ENCODE data around the gene CASTOR2. TPM values are rescaled to one million over a fixed set of nuclear protein-coding genes. Genes with fewer than 3 reads are reported as not detected.

Gene CASTOR2
- total RNA-seq, 1 donor from 2014 or later = 4.9 TPM

DNA sequence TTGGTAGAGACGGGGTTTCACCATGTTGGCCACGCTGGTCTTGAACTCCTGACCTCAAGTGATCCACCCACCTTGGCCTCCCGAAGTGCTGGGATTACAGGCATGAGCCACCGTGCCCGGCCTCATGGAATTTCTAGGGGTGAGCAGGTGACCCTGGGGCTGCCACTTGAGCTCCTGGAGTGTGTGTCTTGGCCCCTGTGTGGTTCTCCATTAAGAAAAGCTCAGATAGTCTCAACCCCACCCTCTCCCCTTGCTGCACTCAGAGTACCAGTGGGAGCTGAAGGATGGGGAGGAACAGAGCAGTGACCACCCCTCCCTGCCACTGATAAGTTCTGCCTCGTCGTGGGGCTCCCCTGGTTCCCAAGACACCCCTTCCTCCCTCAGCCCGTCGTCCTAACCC lies 63.8 kb downstream of the CASTOR2 start:
- no peaks in the 10 kb centered on the region for H3K27me3 ChIP-seq
- H3K36me3 ChIP-seq = peaks cover 5 to 16% of the 10 kb centered on the region in 2 donors
- no peak overlapping the region for H3K27ac ChIP-seq
- intact Hi-C loops (cut with DNase I) = no loop called here
- TF ChIP-seq, protein P1, sequence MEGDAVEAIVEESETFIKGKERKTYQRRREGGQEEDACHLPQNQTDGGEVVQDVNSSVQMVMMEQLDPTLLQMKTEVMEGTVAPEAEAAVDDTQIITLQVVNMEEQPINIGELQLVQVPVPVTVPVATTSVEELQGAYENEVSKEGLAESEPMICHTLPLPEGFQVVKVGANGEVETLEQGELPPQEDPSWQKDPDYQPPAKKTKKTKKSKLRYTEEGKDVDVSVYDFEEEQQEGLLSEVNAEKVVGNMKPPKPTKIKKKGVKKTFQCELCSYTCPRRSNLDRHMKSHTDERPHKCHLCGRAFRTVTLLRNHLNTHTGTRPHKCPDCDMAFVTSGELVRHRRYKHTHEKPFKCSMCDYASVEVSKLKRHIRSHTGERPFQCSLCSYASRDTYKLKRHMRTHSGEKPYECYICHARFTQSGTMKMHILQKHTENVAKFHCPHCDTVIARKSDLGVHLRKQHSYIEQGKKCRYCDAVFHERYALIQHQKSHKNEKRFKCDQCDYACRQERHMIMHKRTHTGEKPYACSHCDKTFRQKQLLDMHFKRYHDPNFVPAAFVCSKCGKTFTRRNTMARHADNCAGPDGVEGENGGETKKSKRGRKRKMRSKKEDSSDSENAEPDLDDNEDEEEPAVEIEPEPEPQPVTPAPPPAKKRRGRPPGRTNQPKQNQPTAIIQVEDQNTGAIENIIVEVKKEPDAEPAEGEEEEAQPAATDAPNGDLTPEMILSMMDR (IDR thresholded peaks at IDR 0.05) = no peak
- no peak overlapping the region for H3K4me3 ChIP-seq
- DNase-seq (ENCODE audit: low spot score in 2 of 2) = no peak
- no peaks in the 10 kb centered on the region for H3K9me3 ChIP-seq
- no peaks in the 10 kb centered on the region for H3K4me1 ChIP-seq

DNA sequence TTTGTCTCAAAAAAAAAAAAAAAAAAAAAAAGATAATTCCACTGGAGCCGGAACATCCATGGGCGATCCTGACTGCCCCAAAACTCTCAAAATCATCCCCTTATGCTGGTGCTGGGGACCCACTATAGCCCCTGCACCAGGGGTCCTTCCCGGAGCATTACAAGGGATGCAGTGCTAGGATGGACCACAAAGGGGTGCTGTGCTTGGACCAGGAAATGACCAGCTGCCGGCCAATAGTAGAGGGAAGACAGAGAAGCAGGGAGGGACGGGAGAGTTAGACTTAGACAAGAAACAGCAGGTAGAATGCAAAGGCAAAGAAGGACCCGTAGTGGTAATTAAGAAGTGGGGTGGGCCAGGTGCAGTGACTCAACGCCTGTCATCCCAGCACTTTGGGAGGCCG lies 68.6 kb downstream of the CASTOR2 start:
- Histone ChIP-seq H3K36me3 (peaks cover 0 to 3% of the 10 kb centered on the region in 2 donors), H3K9me3 (no peaks in the 10 kb centered on the region), H3K4me1 (no peaks in the 10 kb centered on the region), H3K27me3 (no peaks in the 10 kb centered on the region), H3K27ac (no peak overlapping the region), H3K4me3 (no peak overlapping the region)
- DNase-seq (ENCODE audit: low spot score in 2 of 2) = no peak
- intact Hi-C loops (cut with DNase I) = no loop called here
- TF ChIP-seq, protein P1 (IDR thresholded peaks at IDR 0.05) = no peak

DNA sequence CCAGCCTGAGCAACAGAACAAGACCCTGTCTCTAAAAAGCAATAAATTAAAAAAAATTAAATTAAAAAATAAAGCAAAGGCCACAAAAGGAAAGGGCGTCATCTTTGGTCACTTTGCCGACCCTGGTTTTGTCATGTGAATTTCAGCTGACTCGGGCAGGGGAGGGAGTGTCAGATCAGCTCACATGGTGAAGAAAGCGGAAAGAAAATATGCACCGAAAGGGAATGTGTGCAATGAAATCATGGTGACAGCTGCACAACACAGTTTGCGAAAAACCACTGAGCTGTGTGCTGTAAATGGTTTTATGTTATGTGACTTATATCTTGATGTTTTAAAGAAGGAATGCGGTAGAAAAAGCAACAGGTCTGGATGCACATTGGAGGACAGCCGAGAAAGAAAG lies 69.3 kb downstream of the CASTOR2 start:
- TF ChIP-seq, protein P1 (IDR thresholded peaks at IDR 0.05) = no peak
- H3K4me3 ChIP-seq = no peak overlapping the region
- H3K9me3 ChIP-seq = no peaks in the 10 kb centered on the region
- no peaks in the 10 kb centered on the region for H3K27me3 ChIP-seq
- no peak overlapping the region for H3K27ac ChIP-seq
- H3K36me3 ChIP-seq = peaks cover 0 to 3% of the 10 kb centered on the region in 2 donors
- DNase-seq (ENCODE audit: low spot score in 2 of 2) = no peak
- intact Hi-C loops (cut with DNase I) = no loop called here
- no peaks in the 10 kb centered on the region for H3K4me1 ChIP-seq

DNA sequence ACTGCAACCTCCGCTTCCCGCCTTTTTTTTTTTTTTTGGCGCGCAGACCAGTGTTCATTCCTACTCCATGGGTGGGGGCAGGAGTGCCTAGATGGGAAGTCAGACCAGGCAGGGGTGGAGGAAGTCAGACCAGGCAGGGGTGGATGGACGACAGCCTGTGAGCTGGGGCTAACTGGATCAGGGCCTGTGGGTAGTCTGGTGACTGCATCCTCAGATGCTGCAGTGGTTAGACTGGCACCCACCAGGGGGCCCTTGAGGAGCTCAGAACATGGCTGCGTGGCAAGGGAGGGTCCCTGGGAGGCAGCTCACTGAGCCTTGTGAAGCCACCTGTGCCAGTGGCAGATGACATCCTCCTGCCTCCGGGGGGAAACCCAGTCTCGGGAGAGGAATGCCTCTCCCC lies 74.0 kb downstream of the CASTOR2 start:
- DNase-seq (ENCODE audit: low spot score in 2 of 2) = no peak
- Histone ChIP-seq H3K27ac (no peak overlapping the region), H3K36me3 (peaks cover 0 to 19% of the 10 kb centered on the region in 2 donors), H3K9me3 (no peaks in the 10 kb centered on the region), H3K4me1 (no peaks in the 10 kb centered on the region), H3K4me3 (no peak overlapping the region), H3K27me3 (no peaks in the 10 kb centered on the region)
- intact Hi-C loops (cut with DNase I) = no loop called here
- TF ChIP-seq, protein P1 (IDR thresholded peaks at IDR 0.05) = no peak

DNA sequence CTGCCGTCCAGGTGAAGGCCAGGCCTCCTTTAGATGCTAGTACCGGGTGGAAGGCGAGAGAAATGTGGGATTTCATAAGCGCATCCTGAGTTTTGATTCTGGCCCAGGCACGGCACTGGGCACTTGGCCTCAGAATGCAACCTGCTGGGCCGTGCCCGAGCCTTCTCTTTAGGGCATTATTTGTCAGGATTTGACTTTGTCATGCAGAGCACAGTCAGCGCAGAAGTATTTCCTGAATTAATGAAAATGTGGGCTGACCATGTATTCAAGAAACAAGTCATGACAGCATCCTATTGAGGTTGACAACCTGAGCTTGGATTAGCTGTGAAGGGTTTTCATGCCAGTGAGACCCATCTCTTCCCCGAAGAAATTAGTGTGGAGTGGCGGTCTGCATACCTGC lies 74.7 kb downstream of the CASTOR2 start:
- TF ChIP-seq, protein P1 (IDR thresholded peaks at IDR 0.05) = no peak
- Histone ChIP-seq H3K36me3 (peaks cover 4 to 26% of the 10 kb centered on the region in 2 donors), H3K4me1 (no peaks in the 10 kb centered on the region), H3K4me3 (no peak overlapping the region), H3K27me3 (no peaks in the 10 kb centered on the region), H3K27ac (no peak overlapping the region), H3K9me3 (no peaks in the 10 kb centered on the region)
- no peak for DNase-seq (ENCODE audit: low spot score in 2 of 2)
- intact Hi-C loops (cut with DNase I) = no loop called here

DNA sequence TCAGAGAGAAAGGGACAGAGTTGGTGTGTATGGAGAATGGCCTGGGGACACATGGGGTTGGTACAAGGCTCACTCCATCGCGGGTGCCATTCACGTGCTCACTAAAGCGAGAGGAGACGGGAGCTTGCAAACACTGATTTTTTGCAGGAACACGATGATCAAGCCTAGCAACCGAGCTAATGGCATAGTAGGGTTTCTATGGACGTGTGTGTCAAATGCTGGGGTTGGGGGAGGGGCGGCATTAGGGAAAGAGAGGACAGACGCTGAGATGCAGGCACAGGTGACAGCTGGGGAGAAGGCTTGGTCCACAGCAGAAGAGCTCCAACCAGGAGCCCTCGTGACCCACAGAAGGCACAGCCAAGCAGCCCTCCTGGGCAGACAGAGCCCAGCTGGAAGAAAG lies 75.2 kb downstream of the CASTOR2 start:
- H3K27ac ChIP-seq = no peak overlapping the region
- DNase-seq (ENCODE audit: low spot score in 2 of 2) = no peak
- TF ChIP-seq, protein P1 (IDR thresholded peaks at IDR 0.05) = no peak
- no peaks in the 10 kb centered on the region for H3K27me3 ChIP-seq
- H3K4me3 ChIP-seq = no peak overlapping the region
- intact Hi-C loops (cut with DNase I) = no loop called here
- peaks cover 4 to 26% of the 10 kb centered on the region in 2 donors for H3K36me3 ChIP-seq
- no peaks in the 10 kb centered on the region for H3K9me3 ChIP-seq
- no peaks in the 10 kb centered on the region for H3K4me1 ChIP-seq
